ENCODE measurements around the gene NDUFB3.

DNA sequence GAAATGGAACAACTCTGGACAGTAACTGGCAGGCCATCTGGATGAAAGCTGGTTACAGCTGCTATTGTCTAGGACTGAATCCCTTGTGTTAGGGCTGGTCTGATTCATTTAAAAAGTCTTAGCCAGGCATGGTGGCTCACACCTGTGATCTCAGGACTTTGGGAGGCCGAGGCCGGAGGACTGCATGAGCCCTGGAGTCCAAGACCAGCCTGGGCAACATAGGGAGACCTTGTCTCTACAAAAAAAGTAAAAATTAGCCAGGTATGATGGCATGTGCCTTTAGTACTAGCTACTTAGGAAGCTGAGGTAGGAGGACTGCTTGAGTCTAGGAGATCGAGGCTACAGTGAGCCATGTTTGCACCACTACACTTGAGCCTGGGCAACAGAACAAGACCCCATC is 28.7 kb downstream of the NDUFB3 start:
- TF ChIP-seq POLR2A (IDR thresholded peaks at IDR 0.05) = no peak
- TF ChIP-seq, protein P1, sequence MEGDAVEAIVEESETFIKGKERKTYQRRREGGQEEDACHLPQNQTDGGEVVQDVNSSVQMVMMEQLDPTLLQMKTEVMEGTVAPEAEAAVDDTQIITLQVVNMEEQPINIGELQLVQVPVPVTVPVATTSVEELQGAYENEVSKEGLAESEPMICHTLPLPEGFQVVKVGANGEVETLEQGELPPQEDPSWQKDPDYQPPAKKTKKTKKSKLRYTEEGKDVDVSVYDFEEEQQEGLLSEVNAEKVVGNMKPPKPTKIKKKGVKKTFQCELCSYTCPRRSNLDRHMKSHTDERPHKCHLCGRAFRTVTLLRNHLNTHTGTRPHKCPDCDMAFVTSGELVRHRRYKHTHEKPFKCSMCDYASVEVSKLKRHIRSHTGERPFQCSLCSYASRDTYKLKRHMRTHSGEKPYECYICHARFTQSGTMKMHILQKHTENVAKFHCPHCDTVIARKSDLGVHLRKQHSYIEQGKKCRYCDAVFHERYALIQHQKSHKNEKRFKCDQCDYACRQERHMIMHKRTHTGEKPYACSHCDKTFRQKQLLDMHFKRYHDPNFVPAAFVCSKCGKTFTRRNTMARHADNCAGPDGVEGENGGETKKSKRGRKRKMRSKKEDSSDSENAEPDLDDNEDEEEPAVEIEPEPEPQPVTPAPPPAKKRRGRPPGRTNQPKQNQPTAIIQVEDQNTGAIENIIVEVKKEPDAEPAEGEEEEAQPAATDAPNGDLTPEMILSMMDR (IDR thresholded peaks at IDR 0.05) = no peak
